ENCODE results near the gene GON4L. TPM values are rescaled to one million over a fixed set of nuclear protein-coding genes. Genes with fewer than 3 reads are reported as not detected.
"Not testable (repeated sequence)": the region's sequence is repeated elsewhere in the genome, so short reads cannot be mapped to it uniquely, and the experiment has no call there.

Gene GON4L
- total and polyA plus RNA-seq, 3 experiments from 2014 or later, result 42.9 to 60.8 (median 53.3) TPM

DNA sequence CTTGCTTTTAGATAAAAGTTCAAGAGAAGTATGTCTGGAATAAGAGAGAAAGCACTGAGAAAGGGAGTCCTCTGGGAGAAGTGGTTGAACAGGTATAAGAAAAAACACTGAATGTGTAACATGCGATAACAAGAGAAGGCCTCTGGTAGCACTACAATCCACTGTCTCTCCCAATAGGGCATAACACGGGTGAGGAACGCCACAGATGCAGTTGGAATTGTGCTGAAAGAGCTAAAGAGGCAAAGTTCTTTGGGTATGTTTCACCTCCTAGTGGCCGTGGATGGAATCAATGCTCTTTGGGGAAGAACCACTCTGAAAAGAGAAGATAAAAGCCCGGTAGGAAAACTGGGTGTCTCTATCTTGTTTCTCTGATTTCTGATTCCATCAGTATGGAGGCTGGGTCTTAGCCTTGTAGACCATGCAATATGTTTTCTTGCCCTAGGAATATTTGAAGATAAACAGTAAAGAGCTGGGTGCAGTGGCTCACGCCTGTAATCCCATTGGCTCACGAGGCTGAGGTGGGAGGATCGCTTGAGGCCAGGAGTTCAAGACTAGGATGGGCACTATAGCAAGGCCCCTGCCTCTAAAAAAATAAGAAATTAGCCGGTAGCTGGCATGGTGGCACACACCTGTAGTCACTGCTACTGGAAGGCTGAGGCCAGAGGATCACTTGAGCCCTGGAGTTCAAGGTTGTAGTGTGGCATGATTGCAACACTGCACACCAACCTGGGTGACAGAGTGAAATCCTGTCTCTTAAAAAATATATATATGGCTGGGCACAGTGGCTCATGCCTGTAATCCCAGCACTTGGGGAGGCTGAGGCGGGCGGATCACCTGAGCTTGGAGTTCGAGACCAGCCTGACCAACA lies 127.7 kb downstream of the GON4L start:
- Histone ChIP-seq H3K4me3 (ENCODE audit: low read length) (no peak overlapping the region), H3K27me3 (ENCODE audit: insufficient read depth, low read length, poor library complexity, severe bottlenecking) (no peaks in the 10 kb centered on the region), H3K36me3 (ENCODE audit: insufficient read depth, low read length) (peaks cover 14% of the 10 kb centered on the region), H3K4me1 (ENCODE audit: insufficient read depth, low read length) (no peaks in the 10 kb centered on the region), H3K9me3 (ENCODE audit: low read length) (no peaks in the 10 kb centered on the region), H3K27ac (ENCODE audit: low read depth, low read length) (no peak overlapping the region)
- Mint-ChIP-seq H3K27ac (peak overlapping the region in 5 of 8 donors; percentile 11 to 69 (median 38)), H3K4me3 (no peak overlapping the region), H3K4me1 (no peaks in the 10 kb centered on the region), H3K27me3 (no peaks in the 10 kb centered on the region), H3K9me3 (no peaks in the 10 kb centered on the region), H3K36me3 (peaks cover 0 to 63% (median 5%) of the 10 kb centered on the region in 3 donors)
- ChIA-PET CTCF (no interaction called here), POLR2A (no interaction called here)
- peak in 1 of 5 donors; percentile 14 for DNase-seq

DNA sequence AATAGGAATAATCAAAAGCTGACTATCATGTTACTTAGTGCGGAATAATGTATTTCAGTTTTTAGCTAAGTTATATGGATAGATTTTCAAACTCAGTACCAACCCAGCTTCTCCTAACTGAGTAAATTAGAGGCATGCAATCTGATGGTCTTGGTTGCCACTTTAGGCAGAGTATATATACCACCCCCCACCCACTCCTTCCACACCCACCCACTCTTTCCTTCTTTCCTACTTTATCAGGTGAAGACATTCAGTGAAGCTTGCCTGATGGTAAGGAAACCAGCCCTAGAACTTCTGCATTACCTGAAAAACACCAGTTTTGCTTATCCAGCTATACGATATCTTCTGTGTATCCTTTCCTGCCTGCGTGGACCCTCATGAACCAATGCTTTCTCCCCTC lies 131.9 kb downstream of the GON4L start:
- H3K9me3 Mint-ChIP-seq, result no peaks in the 10 kb centered on the region
- peaks cover under 1% of the 10 kb centered on the region for H3K36me3 ChIP-seq (ENCODE audit: insufficient read depth, low read length)
- H3K4me1 ChIP-seq (ENCODE audit: insufficient read depth, low read length), result no peaks in the 10 kb centered on the region
- ChIA-PET CTCF (interaction anchor here (1.2 to 2.2 kb wide), 2 partner anchors 20 to 474 kb away, joined by 3 to 6 read pairs; no protein-coding TSS in a partner anchor), POLR2A (interaction anchor here (0.6 kb wide), 1 partner anchor 77 kb away, joined by 7 read pairs; no protein-coding TSS in a partner anchor)
- H3K27ac ChIP-seq (ENCODE audit: low read depth, low read length), result no peak overlapping the region
- no peaks in the 10 kb centered on the region for H3K9me3 ChIP-seq (ENCODE audit: low read length)
- H3K36me3 Mint-ChIP-seq, result peaks cover 0 to 53% (median 7%) of the 10 kb centered on the region in 3 donors
- H3K4me3 ChIP-seq (ENCODE audit: low read length), result no peak overlapping the region
- no peaks in the 10 kb centered on the region for H3K27me3 ChIP-seq (ENCODE audit: insufficient read depth, low read length, poor library complexity, severe bottlenecking)
- no peak overlapping the region for H3K27ac Mint-ChIP-seq
- no peaks in the 10 kb centered on the region for H3K4me1 Mint-ChIP-seq
- H3K27me3 Mint-ChIP-seq, result no peaks in the 10 kb centered on the region
- DNase-seq, result no peak
- H3K4me3 Mint-ChIP-seq, result no peak overlapping the region

DNA sequence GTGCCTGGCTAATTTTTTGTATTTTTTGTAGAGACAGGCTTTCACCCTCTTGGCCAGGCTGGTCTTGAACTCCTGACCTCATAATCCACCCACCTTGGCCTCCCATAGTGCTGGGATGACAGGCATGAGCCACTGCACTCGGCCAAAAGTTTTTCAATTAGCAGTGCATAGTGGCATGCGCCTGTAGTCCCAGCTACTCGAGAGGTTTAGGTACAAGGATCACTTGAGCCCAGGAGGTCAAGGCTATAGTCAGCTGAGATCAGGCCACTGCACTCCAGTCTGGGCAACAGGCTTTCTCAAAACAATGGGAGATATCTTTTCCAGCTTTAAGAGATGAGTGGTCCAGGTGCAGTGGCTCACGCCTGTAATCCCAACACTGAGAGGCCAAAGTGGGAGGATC lies 137.3 kb downstream of the GON4L start:
- CTCF ChIA-PET, result no interaction called here

DNA sequence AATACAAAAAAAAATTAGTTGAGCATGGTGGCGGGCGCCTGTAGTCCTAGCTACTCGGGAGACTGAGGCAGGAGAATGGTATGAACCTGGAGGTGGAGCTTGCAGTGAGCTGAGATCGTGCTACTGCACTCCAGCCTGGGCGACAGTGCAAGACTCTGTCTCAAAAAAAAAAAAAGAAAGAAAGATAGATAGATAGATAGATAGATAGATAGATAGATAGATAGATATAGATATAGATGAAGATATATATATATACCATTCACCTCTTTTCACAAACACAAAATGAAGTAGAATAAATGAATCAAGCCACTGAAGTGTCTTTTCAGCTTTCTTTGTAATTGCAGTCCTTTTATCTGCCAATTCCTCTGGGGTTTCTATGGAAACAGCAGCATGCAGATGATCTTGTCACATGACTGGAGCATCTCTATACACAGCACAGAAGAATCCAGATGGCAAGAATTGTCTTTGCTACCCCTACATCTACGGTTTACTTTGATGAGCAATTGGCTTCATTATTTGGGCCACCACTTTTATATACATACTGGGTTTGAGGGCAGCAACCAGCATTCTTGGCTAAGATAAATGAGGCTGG lies 138.4 kb downstream of the GON4L start:
- H3K27ac ChIP-seq (ENCODE audit: low read depth, low read length); H3K36me3 ChIP-seq (ENCODE audit: insufficient read depth, low read length); H3K9me3 ChIP-seq (ENCODE audit: low read length); H3K27me3 Mint-ChIP-seq; H3K4me1 ChIP-seq (ENCODE audit: insufficient read depth, low read length); H3K4me3 ChIP-seq (ENCODE audit: low read length); CTCF ChIA-PET; POLR2A ChIA-PET; DNase-seq; H3K9me3 Mint-ChIP-seq; H3K27me3 ChIP-seq (ENCODE audit: insufficient read depth, low read length, poor library complexity, severe bottlenecking); H3K4me3 Mint-ChIP-seq: not testable (repeated sequence)
- H3K27ac Mint-ChIP-seq, result peak overlapping the region in 1 of 8 donors; percentile 38
- H3K4me1 Mint-ChIP-seq, result peaks cover 7 to 18% (median 9%) of the 10 kb centered on the region in 3 donors
- peaks cover 0 to 54% (median 15%) of the 10 kb centered on the region in 3 donors for H3K36me3 Mint-ChIP-seq

More for the DNA sequence above, 137.3 kb downstream of the GON4L start:
- Mint-ChIP-seq H3K9me3 (no peaks in the 10 kb centered on the region), H3K4me3 (no peak overlapping the region), H3K36me3 (peaks cover 0 to 51% (median 14%) of the 10 kb centered on the region in 3 donors), H3K27me3 (no peaks in the 10 kb centered on the region), H3K4me1 (peaks cover 7 to 15% (median 9%) of the 10 kb centered on the region in 3 donors), H3K27ac (no peak overlapping the region)
- DNase-seq, result no peak
- Histone ChIP-seq H3K36me3 (ENCODE audit: insufficient read depth, low read length) (peaks cover 8% of the 10 kb centered on the region), H3K9me3 (ENCODE audit: low read length) (no peaks in the 10 kb centered on the region), H3K4me1 (ENCODE audit: insufficient read depth, low read length) (no peaks in the 10 kb centered on the region), H3K27me3 (ENCODE audit: insufficient read depth, low read length, poor library complexity, severe bottlenecking) (no peaks in the 10 kb centered on the region), H3K27ac (ENCODE audit: low read depth, low read length) (no peak overlapping the region), H3K4me3 (ENCODE audit: low read length) (no peak overlapping the region)
- POLR2A ChIA-PET, result no interaction called here

DNA sequence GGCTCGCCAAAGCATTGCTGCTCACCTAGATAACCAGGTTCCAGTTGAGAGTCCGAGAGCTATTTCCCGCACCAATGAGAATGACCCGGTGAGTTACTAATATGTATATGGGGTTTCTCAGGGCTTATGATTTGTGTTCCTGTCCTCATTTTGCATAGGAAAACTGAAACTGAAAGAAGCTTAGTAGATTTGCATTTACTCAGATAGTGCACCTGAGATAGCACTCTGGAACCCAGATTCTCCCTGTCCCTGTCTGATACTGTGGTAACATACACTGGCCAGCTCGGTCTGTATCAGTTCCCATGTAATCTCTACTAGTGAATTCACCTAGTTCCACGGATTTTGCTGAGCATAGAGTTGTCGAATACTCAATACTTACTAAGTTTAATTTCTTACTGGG lies 140.0 kb downstream of the GON4L start:
- H3K27ac Mint-ChIP-seq, result peak overlapping the region in 3 of 8 donors; percentile 17 to 72 (median 35)
- no peaks in the 10 kb centered on the region for H3K9me3 ChIP-seq (ENCODE audit: low read length)
- H3K9me3 Mint-ChIP-seq, result no peaks in the 10 kb centered on the region
- POLR2A ChIA-PET, result interaction anchor here (0.7 kb wide), 1 partner anchor 23 kb away, joined by 5 read pairs; no protein-coding TSS in a partner anchor
- peaks cover 0 to 58% (median 20%) of the 10 kb centered on the region in 3 donors for H3K36me3 Mint-ChIP-seq
- DNase-seq, result no peak
- no peaks in the 10 kb centered on the region for H3K27me3 Mint-ChIP-seq
- no peak overlapping the region for H3K4me3 ChIP-seq (ENCODE audit: low read length)
- no peak overlapping the region for H3K4me3 Mint-ChIP-seq
- H3K27me3 ChIP-seq (ENCODE audit: insufficient read depth, low read length, poor library complexity, severe bottlenecking), result no peaks in the 10 kb centered on the region
- CTCF ChIA-PET, result no interaction called here
- peaks cover 7 to 18% (median 9%) of the 10 kb centered on the region in 3 donors for H3K4me1 Mint-ChIP-seq
- peaks cover 18% of the 10 kb centered on the region for H3K36me3 ChIP-seq (ENCODE audit: insufficient read depth, low read length)
- no peak overlapping the region for H3K27ac ChIP-seq (ENCODE audit: low read depth, low read length)
- H3K4me1 ChIP-seq (ENCODE audit: insufficient read depth, low read length), result no peaks in the 10 kb centered on the region

DNA sequence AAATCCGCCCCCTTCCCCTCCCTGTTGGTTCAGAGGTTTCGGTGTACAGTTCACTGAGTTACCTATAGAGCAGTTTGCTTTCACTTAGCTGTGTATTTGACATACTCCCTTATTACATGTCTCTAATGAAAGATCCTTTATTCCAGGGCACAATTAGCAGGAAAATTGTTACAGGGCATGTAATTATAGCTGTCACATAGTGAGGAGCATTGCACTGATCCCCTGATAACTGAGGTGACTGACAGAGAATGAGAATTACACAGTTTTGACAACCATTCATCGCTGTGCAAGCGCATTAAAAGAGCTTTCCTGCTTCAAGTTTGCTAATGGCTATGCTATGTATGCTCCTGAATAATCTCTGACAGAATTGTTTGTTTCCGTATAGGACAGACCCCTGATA lies 141.2 kb downstream of the GON4L start:
- H3K4me3 ChIP-seq (ENCODE audit: low read length), result no peak overlapping the region
- H3K4me1 ChIP-seq (ENCODE audit: insufficient read depth, low read length), result no peaks in the 10 kb centered on the region
- no peaks in the 10 kb centered on the region for H3K27me3 ChIP-seq (ENCODE audit: insufficient read depth, low read length, poor library complexity, severe bottlenecking)
- DNase-seq, result no peak
- no peaks in the 10 kb centered on the region for H3K9me3 ChIP-seq (ENCODE audit: low read length)
- no peak overlapping the region for H3K27ac ChIP-seq (ENCODE audit: low read depth, low read length)
- peaks cover 0 to 55% (median 14%) of the 10 kb centered on the region in 3 donors for H3K36me3 Mint-ChIP-seq
- H3K9me3 Mint-ChIP-seq, result no peaks in the 10 kb centered on the region
- CTCF ChIA-PET, result interaction anchor here (0.6 kb wide), 2 partner anchors 83 to 117 kb away, joined by 3 read pairs; no protein-coding TSS in a partner anchor
- POLR2A ChIA-PET, result interaction anchor here (0.6 kb wide), 1 partner anchor 326 kb away, joined by 3 read pairs; no protein-coding TSS in a partner anchor
- H3K4me1 Mint-ChIP-seq, result peaks cover 7 to 18% (median 9%) of the 10 kb centered on the region in 3 donors
- peaks cover 18% of the 10 kb centered on the region for H3K36me3 ChIP-seq (ENCODE audit: insufficient read depth, low read length)
- H3K4me3 Mint-ChIP-seq, result no peak overlapping the region
- peak overlapping the region in 4 of 8 donors; percentile 58 to 71 (median 67) for H3K27ac Mint-ChIP-seq
- no peaks in the 10 kb centered on the region for H3K27me3 Mint-ChIP-seq

DNA sequence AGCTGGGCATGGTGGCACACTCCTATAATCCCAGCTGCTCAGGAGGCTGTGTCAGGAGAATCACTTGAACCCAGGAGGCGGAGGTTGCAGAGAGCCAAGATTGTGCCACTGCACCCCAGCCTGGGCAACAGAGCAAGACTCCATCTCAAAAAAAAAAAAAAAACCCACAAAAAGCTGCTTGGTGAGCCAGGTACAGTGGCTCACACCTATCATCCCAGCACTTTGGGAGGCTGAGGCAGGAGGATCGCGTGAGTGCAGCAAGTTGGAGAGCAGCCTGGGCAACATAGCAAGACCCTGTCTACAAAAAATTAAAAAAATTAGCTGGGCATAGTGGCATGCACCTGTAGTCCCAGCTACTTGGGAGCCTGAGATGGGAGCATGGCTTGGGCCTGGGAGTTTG lies 142.0 kb downstream of the GON4L start:
- H3K27me3 Mint-ChIP-seq; H3K27ac ChIP-seq (ENCODE audit: low read depth, low read length); H3K4me3 Mint-ChIP-seq; DNase-seq; H3K9me3 Mint-ChIP-seq; H3K27me3 ChIP-seq (ENCODE audit: insufficient read depth, low read length, poor library complexity, severe bottlenecking); H3K9me3 ChIP-seq (ENCODE audit: low read length); H3K4me3 ChIP-seq (ENCODE audit: low read length); H3K4me1 ChIP-seq (ENCODE audit: insufficient read depth, low read length): not testable (repeated sequence)
- Mint-ChIP-seq H3K36me3 (peaks cover 0 to 57% (median 14%) of the 10 kb centered on the region in 3 donors), H3K27ac (peak overlapping the region in 2 of 8 donors; percentile 43 to 77), H3K4me1 (peaks cover 7 to 18% (median 9%) of the 10 kb centered on the region in 3 donors)
- H3K36me3 ChIP-seq (ENCODE audit: insufficient read depth, low read length), result peaks cover 18% of the 10 kb centered on the region
- ChIA-PET POLR2A (interaction anchor here (0.6 kb wide), 1 partner anchor 55 kb away, joined by 7 read pairs; no protein-coding TSS in a partner anchor), CTCF (interaction anchor here (0.6 kb wide), 1 partner anchor 116 kb away, joined by 3 read pairs; no protein-coding TSS in a partner anchor)

DNA sequence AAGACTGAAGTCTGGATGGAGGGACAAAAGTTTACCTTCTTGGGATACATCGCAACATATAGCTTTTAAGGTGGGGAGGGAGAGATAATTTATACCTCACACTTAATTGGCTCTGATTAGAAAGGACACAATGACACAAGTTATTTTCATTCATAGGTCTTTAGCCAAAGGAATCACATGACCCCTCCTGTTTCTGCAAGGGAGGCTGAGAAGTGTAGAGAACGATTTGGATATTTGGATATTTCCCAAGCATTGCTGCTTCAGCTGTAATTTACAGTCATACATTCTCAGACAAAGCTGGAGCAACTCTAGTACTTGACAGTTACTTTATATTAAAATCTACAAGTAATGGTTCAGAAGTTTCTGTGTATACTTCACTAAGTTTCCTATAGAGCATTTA lies 143.9 kb downstream of the GON4L start:
- no peak for DNase-seq
- Histone ChIP-seq H3K4me3 (ENCODE audit: low read length) (no peak overlapping the region), H3K4me1 (ENCODE audit: insufficient read depth, low read length) (no peaks in the 10 kb centered on the region), H3K27me3 (ENCODE audit: insufficient read depth, low read length, poor library complexity, severe bottlenecking) (no peaks in the 10 kb centered on the region), H3K27ac (ENCODE audit: low read depth, low read length) (no peak overlapping the region), H3K9me3 (ENCODE audit: low read length) (no peaks in the 10 kb centered on the region), H3K36me3 (ENCODE audit: insufficient read depth, low read length) (peaks cover 18% of the 10 kb centered on the region)
- peaks cover 0 to 56% (median 14%) of the 10 kb centered on the region in 3 donors for H3K36me3 Mint-ChIP-seq
- H3K4me1 Mint-ChIP-seq, result peaks cover 10 to 18% (median 16%) of the 10 kb centered on the region in 3 donors
- peak overlapping the region in 1 of 8 donors; percentile 20 for H3K27ac Mint-ChIP-seq
- no peaks in the 10 kb centered on the region for H3K27me3 Mint-ChIP-seq
- H3K9me3 Mint-ChIP-seq, result no peaks in the 10 kb centered on the region
- POLR2A ChIA-PET, result no interaction called here
- H3K4me3 Mint-ChIP-seq, result no peak overlapping the region
- CTCF ChIA-PET, result interaction anchor here (0.8 kb wide), 1 partner anchor 32 kb away, joined by 3 read pairs; no protein-coding TSS in a partner anchor
